ENCODE data around the gene KLK10. TPM values are rescaled to one million over a fixed set of nuclear protein-coding genes. Genes with fewer than 3 reads are reported as not detected.

KLK10 gene
- total RNA-seq, 4 donors from 2014 or later, result 45.2 to 85.3 (median 53.9) TPM

DNA sequence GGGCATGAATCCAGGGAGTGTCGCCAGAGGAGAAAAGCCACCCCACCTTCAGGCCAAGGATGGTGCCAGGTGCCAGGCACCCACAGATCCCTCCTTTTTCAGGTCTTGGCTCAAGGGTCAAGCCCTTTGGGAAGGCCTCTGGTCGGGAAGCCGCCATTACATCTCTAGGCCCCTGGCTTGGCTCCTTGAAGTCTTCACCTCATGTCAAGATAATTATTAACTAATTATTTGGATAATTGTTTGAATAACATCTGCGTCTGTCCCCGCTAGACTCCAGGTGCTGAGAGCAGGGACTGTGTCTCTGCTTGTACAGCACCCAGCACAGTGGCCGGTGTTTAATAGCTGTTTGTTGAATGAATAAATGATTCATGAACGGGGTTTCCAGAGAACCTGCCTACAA lies 44.2 kb upstream of the KLK10 start:
- WGBS, result 56% methylated on average over 7 of the region's 7 CpGs
- no peaks in the 10 kb centered on the region for H3K9me3 ChIP-seq
- TF ChIP-seq, protein P1, sequence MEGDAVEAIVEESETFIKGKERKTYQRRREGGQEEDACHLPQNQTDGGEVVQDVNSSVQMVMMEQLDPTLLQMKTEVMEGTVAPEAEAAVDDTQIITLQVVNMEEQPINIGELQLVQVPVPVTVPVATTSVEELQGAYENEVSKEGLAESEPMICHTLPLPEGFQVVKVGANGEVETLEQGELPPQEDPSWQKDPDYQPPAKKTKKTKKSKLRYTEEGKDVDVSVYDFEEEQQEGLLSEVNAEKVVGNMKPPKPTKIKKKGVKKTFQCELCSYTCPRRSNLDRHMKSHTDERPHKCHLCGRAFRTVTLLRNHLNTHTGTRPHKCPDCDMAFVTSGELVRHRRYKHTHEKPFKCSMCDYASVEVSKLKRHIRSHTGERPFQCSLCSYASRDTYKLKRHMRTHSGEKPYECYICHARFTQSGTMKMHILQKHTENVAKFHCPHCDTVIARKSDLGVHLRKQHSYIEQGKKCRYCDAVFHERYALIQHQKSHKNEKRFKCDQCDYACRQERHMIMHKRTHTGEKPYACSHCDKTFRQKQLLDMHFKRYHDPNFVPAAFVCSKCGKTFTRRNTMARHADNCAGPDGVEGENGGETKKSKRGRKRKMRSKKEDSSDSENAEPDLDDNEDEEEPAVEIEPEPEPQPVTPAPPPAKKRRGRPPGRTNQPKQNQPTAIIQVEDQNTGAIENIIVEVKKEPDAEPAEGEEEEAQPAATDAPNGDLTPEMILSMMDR (IDR thresholded peaks at IDR 0.05), result no peak
- no peak for TF ChIP-seq EP300 (IDR thresholded peaks at IDR 0.05)
- no peak for TF ChIP-seq POLR2AphosphoS5 (IDR thresholded peaks at IDR 0.05)
- TF ChIP-seq POLR2A (IDR thresholded peaks at IDR 0.05), result no peak
- peaks cover 38% of the 10 kb centered on the region for H3K4me1 ChIP-seq
- peaks cover 34% of the 10 kb centered on the region for H3K27me3 ChIP-seq
- no peak for DNase-seq (ENCODE audit: low spot score in 2 of 2)
- H3K27ac ChIP-seq, result peak overlapping the region; percentile 10
- H3K36me3 ChIP-seq, result no peaks in the 10 kb centered on the region
- H3K4me3 ChIP-seq, result no peak overlapping the region

DNA sequence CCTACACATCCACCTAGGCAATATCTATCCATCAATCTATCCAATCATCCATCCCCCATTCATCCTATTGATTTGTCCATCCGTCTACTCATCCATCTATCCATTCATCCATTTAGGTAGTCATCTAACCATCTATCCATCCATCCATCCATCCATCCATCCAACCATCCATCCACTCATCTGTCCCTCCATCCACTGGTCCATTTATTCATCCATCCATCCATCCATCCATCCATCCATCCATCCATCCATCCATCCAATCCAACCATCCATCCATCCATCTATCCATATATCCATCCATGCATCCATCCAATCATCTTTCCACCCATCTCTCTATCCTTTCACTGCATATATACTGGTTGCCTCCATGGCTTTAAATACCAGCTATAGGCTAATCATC lies 41.5 kb upstream of the KLK10 start:
- Histone ChIP-seq H3K4me1 (peaks cover 26% of the 10 kb centered on the region), H3K9me3 (no peaks in the 10 kb centered on the region), H3K4me3 (no peak overlapping the region), H3K27ac (no peak overlapping the region), H3K27me3 (peaks cover 31% of the 10 kb centered on the region), H3K36me3 (no peaks in the 10 kb centered on the region)
- TF ChIP-seq EP300 (IDR thresholded peaks at IDR 0.05), result no peak
- TF ChIP-seq, protein P1 (IDR thresholded peaks at IDR 0.05), result no peak
- TF ChIP-seq POLR2AphosphoS5 (IDR thresholded peaks at IDR 0.05), result no peak
- no peak for TF ChIP-seq POLR2A (IDR thresholded peaks at IDR 0.05)
- DNase-seq (ENCODE audit: low spot score in 2 of 2), result no peak
- WGBS, result 0% methylated on average over 1 of the region's 1 CpG

DNA sequence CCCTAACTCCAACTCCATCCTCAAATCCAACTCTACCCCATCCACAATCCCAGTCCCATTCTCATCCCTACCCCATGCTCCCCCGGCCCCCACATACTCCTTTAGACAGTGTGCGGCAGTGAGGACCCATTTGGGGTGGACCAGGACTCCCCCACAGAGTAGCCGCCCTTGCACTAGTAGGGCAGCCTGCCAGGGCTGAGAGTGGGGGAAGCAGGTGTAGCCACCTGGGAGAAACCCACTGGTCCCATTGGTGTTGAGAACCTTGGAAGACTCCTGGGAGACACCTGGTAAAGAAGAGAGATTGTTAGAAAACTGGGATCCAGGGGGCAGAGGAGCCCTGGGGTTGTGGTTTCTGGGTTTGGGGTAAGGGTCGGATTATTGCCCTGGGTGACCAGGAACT lies 40.8 kb upstream of the KLK10 start:
- no peak for TF ChIP-seq POLR2AphosphoS5 (IDR thresholded peaks at IDR 0.05)
- TF ChIP-seq POLR2A (IDR thresholded peaks at IDR 0.05), result no peak
- TF ChIP-seq, protein P1 (IDR thresholded peaks at IDR 0.05), result no peak
- no peak for TF ChIP-seq EP300 (IDR thresholded peaks at IDR 0.05)
- DNase-seq (ENCODE audit: low spot score in 2 of 2), result no peak
- WGBS, result 65% methylated on average over 4 of the region's 4 CpGs
- Histone ChIP-seq H3K4me3 (no peak overlapping the region), H3K9me3 (no peaks in the 10 kb centered on the region), H3K36me3 (no peaks in the 10 kb centered on the region), H3K4me1 (peaks cover 20% of the 10 kb centered on the region), H3K27me3 (peaks cover 25% of the 10 kb centered on the region), H3K27ac (no peak overlapping the region)

DNA sequence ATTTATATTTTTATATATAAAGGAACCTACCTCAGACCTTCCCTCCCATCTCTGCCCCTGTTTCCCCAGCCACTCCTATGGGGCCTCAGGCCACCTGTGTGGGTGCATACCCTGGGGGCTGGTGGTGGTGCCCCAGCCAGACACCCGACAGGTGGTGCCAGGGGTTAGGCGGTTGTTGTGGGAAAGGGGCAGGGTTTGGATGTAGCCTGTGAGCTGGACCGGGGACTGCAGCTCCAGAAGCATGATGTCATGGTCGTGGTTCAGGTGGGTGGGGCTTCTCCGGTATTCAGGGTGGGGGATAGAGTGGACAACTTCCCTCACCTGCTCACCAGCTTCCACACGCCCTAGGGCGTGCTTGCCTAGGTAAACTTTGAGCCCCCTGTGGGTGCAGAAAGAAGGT lies 40.2 kb upstream of the KLK10 start:
- H3K4me3 ChIP-seq, result no peak overlapping the region
- no peaks in the 10 kb centered on the region for H3K36me3 ChIP-seq
- H3K27me3 ChIP-seq, result peaks cover 19% of the 10 kb centered on the region
- no peaks in the 10 kb centered on the region for H3K9me3 ChIP-seq
- H3K27ac ChIP-seq, result no peak overlapping the region
- DNase-seq (ENCODE audit: low spot score in 2 of 2), result no peak
- TF ChIP-seq POLR2AphosphoS5 (IDR thresholded peaks at IDR 0.05), result no peak
- TF ChIP-seq, protein P1 (IDR thresholded peaks at IDR 0.05), result no peak
- no peak for TF ChIP-seq POLR2A (IDR thresholded peaks at IDR 0.05)
- no peak for TF ChIP-seq EP300 (IDR thresholded peaks at IDR 0.05)
- peaks cover 13% of the 10 kb centered on the region for H3K4me1 ChIP-seq
- 82% methylated on average over 7 of the region's 7 CpGs for WGBS

DNA sequence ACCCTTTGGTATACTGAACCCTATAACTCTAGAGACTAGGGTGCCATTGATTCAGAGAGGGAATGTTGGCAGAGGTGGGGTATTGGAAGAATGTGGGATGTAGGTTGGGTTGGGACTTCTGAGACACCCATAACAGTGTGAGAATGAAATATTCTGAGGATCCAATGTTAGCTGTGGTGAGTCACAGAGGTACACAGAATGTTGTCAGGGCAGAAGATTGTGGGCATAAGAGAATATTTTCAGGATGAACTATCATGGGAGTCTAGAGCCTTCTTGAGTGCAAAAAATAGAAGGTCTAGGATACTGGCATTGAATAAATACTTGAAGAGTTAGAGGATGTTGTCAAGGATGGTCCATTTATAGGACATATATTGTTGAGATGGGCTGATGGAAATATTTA lies 36.4 kb upstream of the KLK10 start:
- Histone ChIP-seq H3K27ac (no peak overlapping the region), H3K27me3 (peaks cover 8% of the 10 kb centered on the region), H3K9me3 (no peaks in the 10 kb centered on the region), H3K36me3 (no peaks in the 10 kb centered on the region), H3K4me3 (no peak overlapping the region), H3K4me1 (no peaks in the 10 kb centered on the region)
- no peak for DNase-seq (ENCODE audit: low spot score in 2 of 2)
- no peak for TF ChIP-seq POLR2AphosphoS5 (IDR thresholded peaks at IDR 0.05)
- TF ChIP-seq POLR2A (IDR thresholded peaks at IDR 0.05), result no peak
- TF ChIP-seq EP300 (IDR thresholded peaks at IDR 0.05), result no peak
- TF ChIP-seq, protein P1 (IDR thresholded peaks at IDR 0.05), result no peak
